Adipose tissue (tissue), 3 donors: ENCODE data around the gene SOCS3. TPM values are rescaled to one million over a fixed set of nuclear protein-coding genes. Genes with fewer than 3 reads are reported as not detected.

Experiments used
- H3K27ac ChIP-seq: one replicate; pipeline ENCODE4 v1.5.1; 2013; ENCODE audit warnings: low read depth, low read length
- WGBS, 3 donors: extraction: QIAGEN DNeasy Blood & Tissue Kit; methylation state at CpG; one replicate each; pipeline ENCODE4 v1.1.7; 2013; 5-methylcytosine and 5-hydroxymethylcytosine counted together
- polyA plus RNA-seq, 3 donors: library from polyadenylated mRNA; stranded (reverse); fragments of 200-250 nt; gene quantifications; one replicate each; pipeline ENCODE4 v1.2.3, GENCODE V29; 2013
- donor health status: healthy with polysubstance abuse.
- donor health status: Bipolar disorder and iron deficiency.
- donor health status: healthy.

Gene SOCS3
- 1,000 to 10,000 TPM in 1 of 3 donors, 100 to 1,000 TPM in 1, 10 to 100 TPM in 1; 33.1 to 1,268 (median 796) TPM for polyA plus RNA-seq

DNA sequence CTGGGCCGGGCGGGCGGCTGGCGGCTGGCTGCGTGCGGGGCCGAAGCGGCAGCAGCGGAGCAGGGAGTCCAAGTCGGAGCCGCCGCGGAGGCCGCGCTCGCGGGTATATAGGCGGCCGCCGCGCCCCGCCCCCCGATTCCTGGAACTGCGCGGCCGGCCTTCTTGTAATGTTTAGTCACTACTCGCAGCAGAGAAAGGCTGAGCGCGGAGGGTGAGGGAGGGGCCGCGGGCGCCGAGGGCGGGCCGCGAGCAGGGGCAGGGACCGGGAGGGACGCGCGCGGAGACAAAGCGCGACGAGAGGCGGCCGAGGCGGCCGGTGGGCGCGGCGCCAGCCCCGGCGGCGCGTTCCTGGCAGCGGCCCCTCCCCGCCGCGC is at the start of gene SOCS3:
Gene SOCS3 (minus strand): TSS at position 81 of the 374 bp plus-strand sequence. CDS start 982 bp downstream, outside the sequence.
- WGBS, 3 donors, result 0% methylated on average over 33 to 58 of the region's 59 CpGs
- H3K27ac ChIP-seq, result peak within 1 kb of the TSS; percentile 95

GRCh38 chr17:78409191-78409928 is 49.5 kb upstream of the SOCS3 start:
- H3K27ac ChIP-seq, result no peak overlapping the region
- 41 to 78% (median 65%) methylated on average over 12 of the region's 12 CpGs for WGBS, 3 donors

DNA sequence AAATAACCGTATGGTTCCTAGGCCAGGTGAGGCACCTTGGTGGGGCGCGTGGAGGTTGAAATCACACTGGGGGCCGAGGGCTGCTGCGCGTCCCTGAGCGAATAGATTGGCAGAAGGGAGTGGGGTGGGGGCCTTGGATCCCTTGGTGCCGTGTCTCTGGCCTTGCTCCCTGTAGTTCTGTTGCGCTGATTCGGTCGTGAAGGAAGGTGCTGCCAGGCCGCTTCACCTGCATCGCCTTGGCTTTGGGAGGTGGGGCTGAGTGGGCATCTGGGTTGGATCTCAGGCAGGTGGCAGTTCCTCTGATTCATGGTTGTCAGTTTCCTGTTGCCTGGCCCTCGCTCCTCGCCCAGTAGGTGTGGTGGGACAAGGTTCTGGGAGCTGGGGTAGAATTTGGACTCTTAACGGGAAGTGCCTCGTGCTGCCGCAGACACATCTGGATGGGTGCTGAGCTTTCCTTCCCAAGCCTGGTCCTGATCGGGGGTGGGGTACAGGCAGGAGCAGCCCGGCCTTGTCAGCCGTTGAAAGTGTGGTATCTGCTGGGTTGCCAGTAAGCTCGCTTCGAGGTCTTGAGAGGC is 48.7 kb upstream of the SOCS3 start:
- H3K27ac ChIP-seq, result no peak overlapping the region
- WGBS, 3 donors, result 80 to 89% (median 88%) methylated on average over 22 to 23 of the region's 23 CpGs

GRCh38 chr17:78407387-78408000 is 47.6 kb upstream of the SOCS3 start:
- no peak overlapping the region for H3K27ac ChIP-seq
- 76 to 87% (median 78%) methylated on average over 7 of the region's 7 CpGs for WGBS, 3 donors

DNA sequence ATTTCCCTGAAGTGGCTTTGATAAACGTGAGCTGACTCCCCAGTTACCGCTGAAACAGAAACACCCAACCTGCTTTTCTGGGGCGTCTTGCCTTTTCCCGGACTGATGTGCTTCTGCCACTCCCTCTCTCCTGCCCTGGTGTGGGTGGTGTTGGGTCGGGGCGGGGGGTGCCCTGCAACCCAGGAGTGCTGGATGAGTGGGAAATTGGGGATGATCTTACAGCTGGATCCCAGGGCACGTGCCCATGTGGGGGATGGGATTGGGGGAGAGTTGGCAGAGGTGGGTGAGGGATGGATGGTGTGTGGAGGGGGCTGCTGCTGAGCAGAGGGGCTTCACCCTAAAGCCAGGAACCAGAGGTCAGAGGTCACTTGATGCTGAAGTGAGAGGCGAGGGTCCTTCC is 47.0 kb upstream of the SOCS3 start:
- no peak overlapping the region for H3K27ac ChIP-seq
- 85 to 95% (median 87%) methylated on average over 8 of the region's 8 CpGs for WGBS, 3 donors

DNA sequence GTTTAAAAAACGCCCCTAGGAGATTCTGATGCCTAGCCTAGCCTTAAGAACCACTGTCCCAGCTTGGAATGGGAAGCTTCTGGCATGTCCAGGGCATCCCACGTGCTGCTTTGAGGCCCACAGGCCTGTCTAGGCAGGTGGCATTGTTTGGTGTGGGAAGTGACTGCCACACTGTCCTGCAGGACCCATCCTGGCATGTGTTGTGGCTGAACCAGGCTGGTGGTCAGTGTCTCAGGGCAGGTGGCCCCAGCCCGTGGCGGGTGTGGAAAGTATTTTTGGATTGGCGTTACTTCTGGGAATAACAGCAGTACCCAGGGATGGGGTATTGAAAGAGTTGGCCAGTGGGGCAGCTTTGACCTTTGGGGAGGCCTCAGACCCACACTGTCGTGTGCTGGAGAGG is 46.5 kb upstream of the SOCS3 start:
- 91 to 94% (median 93%) methylated on average over 6 of the region's 6 CpGs for WGBS, 3 donors
- H3K27ac ChIP-seq, result no peak overlapping the region

- 94 to 95% (median 94%) methylated on average over 14 of the region's 14 CpGs for WGBS, 3 donors
- no peak overlapping the region for H3K27ac ChIP-seq
These were observed 43.9 kb upstream of the SOCS3 start for GRCh38 chr17:78403822-78404221.

- WGBS, 3 donors, result 56 to 93% (median 71%) methylated on average over 6 to 8 of the region's 8 CpGs
- no peak overlapping the region for H3K27ac ChIP-seq
These were observed 42.0 kb upstream of the SOCS3 start for GRCh38 chr17:78401891-78402290.

GRCh38 chr17:78401246-78401645 is 41.4 kb upstream of the SOCS3 start:
- WGBS, 3 donors, result 68 to 84% (median 69%) methylated on average over 6 of the region's 6 CpGs
- H3K27ac ChIP-seq, result no peak overlapping the region

DNA sequence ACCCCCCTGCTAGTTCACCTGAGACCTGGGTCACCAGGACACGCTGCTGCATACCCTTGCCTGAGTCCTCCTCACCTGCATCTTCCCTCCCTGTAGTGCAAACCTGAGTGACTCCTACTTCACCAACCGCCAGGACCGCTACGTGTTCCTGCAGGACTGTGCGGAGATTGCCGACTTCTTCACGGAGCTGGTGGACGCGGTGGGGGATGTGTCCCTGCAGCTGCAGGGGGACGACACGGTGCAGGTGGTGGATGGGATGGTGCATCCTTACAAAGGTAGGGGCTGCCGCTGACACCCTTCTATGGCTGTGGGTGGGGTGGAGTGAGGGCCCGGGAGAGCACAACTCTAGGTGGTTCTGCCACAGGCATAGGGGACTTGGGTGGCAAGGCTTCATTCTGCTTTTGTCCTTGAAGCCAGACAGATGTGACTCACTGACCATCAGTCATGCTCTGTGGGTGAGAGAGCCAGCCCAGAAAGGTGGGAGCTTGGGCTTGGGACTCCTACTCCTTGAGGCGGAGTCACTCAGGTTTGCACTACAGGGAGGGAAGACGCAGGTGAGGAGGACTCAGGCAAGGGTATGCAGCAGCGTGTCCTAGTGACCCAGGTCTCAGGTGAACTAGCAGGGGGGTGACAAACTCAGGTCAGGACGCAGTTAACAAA is 40.8 kb upstream of the SOCS3 start:
- H3K27ac ChIP-seq, result no peak overlapping the region
- 88 to 91% (median 89%) methylated on average over 17 of the region's 17 CpGs for WGBS, 3 donors

DNA sequence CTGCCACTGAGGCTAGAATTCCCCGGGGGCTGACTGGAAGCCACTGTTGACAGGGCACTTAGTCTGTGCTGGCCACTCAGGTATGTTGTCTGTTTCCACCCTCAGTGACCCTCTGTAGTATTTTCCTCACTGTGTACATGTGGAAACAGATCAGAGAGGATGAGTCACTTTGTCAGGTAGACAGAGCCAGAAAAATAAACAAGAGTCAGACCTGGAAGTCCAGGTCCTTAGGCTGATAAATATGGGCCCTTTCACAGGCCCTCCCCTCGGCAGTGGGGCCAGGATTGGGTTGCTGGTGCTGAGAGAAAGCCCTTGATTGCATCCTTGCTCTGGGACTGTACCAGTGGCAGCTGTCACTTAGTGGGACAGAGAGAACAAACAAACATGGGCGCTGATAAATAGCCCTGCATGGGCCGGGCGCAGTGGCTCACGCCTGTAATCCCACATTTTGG is 39.8 kb upstream of the SOCS3 start:
- WGBS, 3 donors, result 80 to 96% (median 83%) methylated on average over 6 of the region's 6 CpGs
- H3K27ac ChIP-seq, result no peak overlapping the region

- 82 to 98% (median 87%) methylated on average over 27 to 28 of the region's 28 CpGs for WGBS, 3 donors
- no peak overlapping the region for H3K27ac ChIP-seq
These were observed 39.3 kb upstream of the SOCS3 start for GRCh38 chr17:78399028-78399692.

- no peak overlapping the region for H3K27ac ChIP-seq
- WGBS, 3 donors, result 84 to 90% (median 88%) methylated on average over 3 of the region's 3 CpGs
These were observed 38.5 kb upstream of the SOCS3 start for GRCh38 chr17:78398390-78398789.

- H3K27ac ChIP-seq, result no peak overlapping the region
- WGBS, 3 donors, result 46 to 81% (median 55%) methylated on average over 13 of the region's 13 CpGs
These were observed 37.8 kb upstream of the SOCS3 start for GRCh38 chr17:78397681-78398101.

- WGBS, 3 donors, result 37 to 71% (median 53%) methylated on average over 14 of the region's 14 CpGs
These were observed 36.8 kb upstream of the SOCS3 start for GRCh38 chr17:78396441-78397337.

DNA sequence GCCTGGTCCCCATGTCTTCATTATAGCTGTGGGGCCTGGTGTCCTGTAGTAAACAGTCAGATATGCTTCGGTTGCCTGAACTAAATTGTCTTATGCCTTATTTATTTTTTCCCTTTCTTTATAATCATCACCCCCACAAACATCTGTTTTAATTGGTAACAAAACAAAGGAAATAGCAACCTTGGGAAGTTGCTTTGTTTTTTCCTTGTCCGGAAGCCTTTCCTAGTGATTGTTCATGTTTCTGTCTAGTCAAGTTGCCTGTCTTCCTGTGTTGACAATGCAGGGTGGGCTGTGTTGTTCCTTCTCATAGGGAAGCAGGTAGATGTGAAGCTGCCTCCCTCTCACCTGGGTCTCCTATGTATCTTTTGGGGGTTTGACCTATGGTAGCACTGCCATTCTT is 35.3 kb upstream of the SOCS3 start:
- no peak overlapping the region for H3K27ac ChIP-seq
- WGBS, 3 donors, result 73 to 87% (median 83%) methylated on average over 2 of the region's 2 CpGs

More at GRCh38 chr17:78396441-78397337, 36.8 kb upstream of the SOCS3 start:
- H3K27ac ChIP-seq, result no peak overlapping the region

GRCh38 chr17:78394209-78394608 is 34.3 kb upstream of the SOCS3 start:
- H3K27ac ChIP-seq, result no peak overlapping the region
- 91 to 94% (median 92%) methylated on average over 7 of the region's 7 CpGs for WGBS, 3 donors
